Activated effector memory CD4-positive, alpha-beta T cell treated with Interleukin-2 at 50 U/mL for 16 hours (primary cell): ENCODE data around the gene NQO1.
A peak's percentile ranks its signal among the peaks of the same experiment; 100 is the strongest.
"Not testable (repeated sequence)": the region's sequence is repeated elsewhere in the genome, so short reads cannot be mapped to it uniquely, and the experiment has no call there.

Experiments
- DNase-seq: peaks from one replicate; pipeline ENCODE4 v3.0.0-alpha.2; 2020

NQO1 gene

DNA sequence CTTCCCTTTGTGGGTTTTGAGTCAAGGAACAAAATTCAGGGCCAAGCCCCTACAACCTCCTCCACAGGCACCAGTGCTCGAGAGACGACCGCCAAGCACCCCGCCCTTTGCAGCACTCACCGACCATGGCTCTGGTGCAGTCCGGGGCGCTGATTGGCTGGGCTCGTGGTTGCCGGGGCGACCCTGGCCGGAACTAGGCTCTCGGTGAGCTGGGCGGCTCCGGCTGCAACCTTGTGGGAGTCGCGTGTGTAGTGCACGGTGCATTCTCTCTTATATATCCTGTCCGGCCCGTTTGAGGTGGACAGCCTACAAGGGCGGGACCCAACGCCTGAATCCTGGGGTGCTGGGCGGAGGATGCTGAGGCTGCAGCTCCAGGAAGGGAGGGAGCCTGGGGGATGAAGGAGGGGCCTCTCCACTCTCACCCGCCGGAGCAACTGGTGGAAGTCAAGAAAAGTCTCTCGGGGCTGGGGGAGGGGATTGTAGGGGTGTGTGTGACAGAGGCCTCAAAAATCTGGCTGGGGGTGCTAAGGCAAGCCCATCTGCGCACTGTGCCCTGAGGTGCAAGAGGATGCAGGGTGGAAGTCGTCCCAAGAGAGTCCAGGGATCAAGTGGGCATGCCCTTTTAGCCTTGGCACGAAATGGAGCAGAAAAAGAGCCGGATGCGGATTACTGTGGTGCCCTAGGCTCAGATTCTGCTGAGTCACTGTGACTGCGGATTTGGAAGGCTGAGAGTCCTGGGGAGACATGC, at the start of gene NQO1:
Gene NQO1, minus strand, starts transcription at position 248 of the 748 bp plus-strand sequence. Its CDS starts 121 bp downstream, at position 127.
- DNase-seq = peak; percentile 84

DNA sequence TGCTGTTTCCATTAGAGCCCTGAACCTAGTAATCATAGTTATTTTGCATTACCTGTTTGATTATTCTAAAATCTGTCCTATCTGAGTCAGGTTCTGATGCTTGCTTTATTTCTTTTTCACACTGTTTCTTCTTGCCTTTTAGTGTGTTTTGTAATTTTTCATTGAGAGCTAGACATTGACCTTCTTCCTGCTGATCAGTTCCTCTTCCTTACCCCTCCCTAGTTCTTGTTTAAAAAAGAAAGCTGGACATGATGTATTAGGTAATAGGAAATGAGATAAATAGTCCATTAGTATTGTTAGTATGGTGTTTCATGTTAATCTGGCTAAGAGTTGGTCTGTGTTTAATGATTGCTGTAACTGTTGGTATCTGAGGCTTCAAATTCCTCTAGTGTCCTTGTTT, 49.2 kb upstream of the NQO1 start:
- no peak for DNase-seq

DNA sequence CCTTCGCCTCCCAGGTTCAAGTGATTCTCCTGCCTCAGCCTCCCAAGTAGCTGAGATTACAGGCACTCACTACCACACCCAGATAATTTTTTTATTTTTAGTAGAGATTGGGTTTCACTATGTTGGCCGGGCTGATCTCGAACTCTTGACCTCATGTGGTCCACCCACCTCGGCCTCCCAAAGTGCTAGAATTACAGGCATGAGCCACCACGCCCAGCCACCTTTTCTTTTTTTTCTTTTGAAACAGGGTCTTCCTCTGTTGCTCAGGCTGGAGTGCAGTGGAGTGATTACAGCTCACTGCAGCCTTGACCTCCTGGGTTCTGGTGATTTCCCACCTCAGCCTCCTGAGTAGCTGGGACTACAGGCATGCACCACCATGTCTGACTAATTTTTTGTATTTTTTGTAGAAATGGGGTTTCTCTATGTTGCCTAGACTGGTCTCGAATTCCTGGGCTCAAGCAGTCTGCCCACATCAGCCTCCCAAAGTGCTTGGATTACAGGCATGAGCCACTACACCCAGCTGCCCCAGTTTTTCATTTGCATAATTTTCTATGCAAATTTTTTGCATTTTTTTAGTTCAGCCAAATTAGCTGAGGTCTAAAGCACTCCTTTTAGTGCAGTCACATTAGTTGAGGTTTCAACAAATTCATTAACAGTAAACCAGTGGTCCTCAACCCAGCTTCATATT, 47.0 kb upstream of the NQO1 start:
- no peak for DNase-seq

GRCh38 chr16:69771651-69771967, 45.2 kb upstream of the NQO1 start:
- no peak for DNase-seq

GRCh38 chr16:69769404-69769803, 43.0 kb upstream of the NQO1 start:
- no peak for DNase-seq

GRCh38 chr16:69768666-69769065, 42.3 kb upstream of the NQO1 start:
- DNase-seq = no peak

DNA sequence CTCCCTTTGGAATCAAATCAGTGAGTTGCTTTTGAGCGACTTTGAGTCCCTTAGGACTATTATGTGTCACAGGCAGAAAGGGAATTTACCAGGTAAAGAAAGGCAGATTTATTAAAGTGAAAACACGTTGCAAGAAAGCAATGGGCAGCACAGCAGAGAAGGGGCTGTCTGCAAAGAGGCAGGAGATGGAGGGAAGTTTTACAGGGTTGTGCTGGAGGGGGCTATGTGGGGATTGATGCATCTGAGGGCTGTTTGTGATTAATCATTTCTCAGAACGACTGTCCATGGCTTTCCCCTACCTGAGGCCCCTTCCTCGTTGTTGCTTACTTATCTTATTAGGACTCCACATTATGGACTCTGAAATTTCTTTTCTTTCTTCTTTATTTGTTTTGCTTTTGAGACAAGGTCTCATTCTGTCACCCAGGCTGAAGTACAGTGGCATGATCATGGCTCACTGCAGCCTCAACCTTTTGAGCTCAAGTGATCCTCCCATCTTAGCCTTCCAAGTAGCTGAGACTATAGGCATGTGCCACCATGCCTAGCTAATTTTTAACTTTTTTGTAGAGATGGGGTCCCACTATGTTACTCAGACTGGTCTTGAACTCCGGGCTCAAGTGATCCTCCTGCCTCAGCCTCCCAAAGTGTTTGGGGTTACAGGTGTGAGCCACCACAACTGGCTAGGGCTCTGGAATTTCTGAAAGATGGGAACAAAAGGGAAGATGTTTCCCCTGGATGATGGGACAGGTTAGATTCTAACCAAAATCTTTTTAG, 41.3 kb upstream of the NQO1 start:
- DNase-seq = no peak

DNA sequence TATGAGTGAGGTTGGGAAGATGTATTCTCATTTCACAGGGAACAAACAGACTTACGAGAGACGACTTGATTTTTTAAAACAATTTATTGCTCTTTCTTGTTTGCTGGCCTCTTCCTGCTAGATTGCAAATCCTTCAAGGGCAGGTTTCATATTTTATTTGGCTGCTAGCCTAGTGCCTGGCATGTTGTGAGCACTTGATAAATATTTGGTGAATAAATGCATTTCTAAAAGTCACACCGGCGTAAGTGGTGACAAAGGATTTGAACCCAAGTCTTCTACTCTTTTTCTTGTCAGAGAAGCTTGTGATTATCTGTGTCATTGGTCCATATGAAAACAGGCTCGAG, 37.2 kb upstream of the NQO1 start:
- no peak for DNase-seq

GRCh38 chr16:69762814-69763598, 36.6 kb upstream of the NQO1 start:
- DNase-seq = no peak

- DNase-seq = peak; percentile 74
Measured at GRCh38 chr16:69761983-69762813, 35.8 kb upstream of the NQO1 start, which contains the start of gene WWP2. Gene WWP2, plus strand, starts transcription at chr16:69762332. Its CDS starts 24,679 bp downstream, at chr16:69787011.

- not testable (repeated sequence) for DNase-seq
Measured at GRCh38 chr16:69757375-69757774, 31.0 kb upstream of the NQO1 start.

DNA sequence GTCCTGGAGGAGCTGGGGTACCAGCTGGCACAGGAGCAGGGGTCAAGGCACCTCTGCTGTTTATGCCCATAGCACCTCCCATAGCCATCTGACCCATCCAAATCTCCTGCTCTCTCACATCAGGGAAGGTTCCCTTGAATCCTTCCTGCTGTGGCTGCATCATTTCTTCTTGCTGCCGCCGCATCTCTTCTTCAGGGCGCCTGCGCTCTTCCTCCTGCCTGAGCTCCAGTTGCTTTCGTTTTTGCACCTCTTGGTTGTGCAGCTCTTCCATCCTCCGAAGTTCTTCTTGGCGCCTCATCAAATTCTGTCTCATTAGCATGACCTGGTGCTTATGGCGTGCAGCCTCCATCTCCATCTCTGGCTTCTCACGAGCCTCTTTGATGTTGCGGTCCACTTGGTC, 30.3 kb upstream of the NQO1 start:
- DNase-seq = no peak

- DNase-seq = peak; percentile 96
Measured at GRCh38 chr16:69754469-69755310, 28.3 kb upstream of the NQO1 start, which contains the start of gene NOB1. Gene NOB1, minus strand, starts transcription at chr16:69754926. Its CDS starts 16 bp downstream, at chr16:69754910.

- DNase-seq = no peak
Measured at GRCh38 chr16:69754143-69754468, 27.7 kb upstream of the NQO1 start.

DNA sequence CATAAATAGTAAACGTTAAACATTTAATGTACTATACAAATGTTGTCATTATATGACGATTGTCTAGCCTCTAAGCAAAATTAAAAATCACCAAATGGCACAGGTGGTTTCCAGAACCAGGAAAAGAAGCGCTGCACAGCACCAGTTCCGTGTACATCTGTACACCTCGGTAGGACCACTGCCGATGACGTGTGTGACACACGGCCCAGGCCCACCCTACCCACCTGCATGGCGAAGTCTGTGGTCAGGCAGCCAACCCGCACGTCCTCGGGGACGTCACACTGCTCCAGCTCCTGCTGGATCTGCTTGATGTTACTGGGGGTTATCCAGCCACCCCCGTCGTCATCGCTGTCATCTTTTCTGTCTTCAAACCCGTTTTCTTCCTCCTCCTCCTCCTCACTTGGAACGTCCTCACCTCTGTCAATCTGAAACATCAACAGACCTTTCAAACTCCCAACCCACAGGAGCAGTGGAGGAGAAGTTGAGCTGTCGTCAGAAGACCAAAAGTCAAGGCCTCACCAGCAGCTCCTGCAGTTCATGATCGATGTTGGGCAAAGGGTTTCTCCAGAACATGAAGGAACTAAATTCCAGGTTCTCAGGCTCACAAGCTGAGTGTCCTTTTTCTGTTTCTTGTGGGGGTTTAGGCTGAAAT, 22.5 kb upstream of the NQO1 start:
- no peak for DNase-seq

DNA sequence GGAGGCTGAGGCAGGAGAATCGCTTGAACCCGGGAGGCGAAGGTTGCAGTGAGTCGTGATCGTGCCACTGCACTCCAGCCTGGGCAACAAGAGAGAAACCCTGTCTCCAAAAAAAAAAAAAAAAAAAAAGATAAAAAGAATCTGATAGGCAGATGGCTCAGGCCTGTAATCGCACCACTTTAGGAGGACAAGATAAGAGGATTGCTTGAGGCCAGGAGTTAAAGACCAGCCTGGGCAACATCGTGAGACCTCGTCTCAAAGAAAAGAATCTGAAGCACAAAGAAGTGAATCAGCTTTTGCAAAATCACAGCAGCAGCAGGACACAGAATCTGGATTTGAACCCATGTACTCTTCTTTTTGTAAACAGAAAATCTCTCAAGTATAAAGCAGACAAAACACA, 20.8 kb upstream of the NQO1 start:
- DNase-seq = no peak

DNA sequence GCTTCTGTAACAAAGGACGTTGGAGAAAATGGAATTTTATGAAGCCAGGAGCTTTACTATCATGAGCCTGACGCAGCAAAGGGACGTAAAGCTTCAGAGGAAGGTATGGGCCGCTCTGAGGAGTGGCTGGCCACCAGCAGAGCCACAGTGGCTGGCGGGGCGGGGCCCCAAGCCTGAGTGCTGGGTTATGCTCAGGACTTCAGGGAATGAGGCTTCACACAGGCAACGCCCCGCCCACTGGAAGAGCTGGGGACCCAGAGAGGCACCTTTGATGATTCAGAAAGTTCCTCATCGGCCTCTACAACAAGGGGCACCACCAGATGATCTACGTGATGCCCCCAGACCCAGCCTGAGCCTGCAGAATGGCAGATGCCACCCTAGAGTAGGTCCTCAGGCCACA, 19.6 kb upstream of the NQO1 start:
- no peak for DNase-seq

DNA sequence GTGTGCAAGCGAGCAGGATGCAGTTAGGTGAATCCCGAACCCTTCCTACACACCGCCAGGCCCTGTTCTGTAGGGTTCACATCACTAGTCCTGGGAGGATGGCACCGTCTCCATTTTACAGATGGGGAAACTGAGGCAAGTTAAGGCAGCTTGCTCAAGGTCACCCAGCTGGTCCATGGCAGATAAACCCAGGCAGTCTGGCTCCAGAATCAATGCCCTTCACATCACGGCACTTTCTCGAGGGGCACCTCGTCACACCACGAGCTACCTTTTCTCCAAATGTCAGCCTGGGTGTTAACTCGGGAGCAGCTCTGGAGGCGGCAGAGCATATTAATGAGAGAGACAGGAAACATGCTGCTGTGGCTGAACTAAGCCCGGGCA, 18.9 kb upstream of the NQO1 start:
- no peak for DNase-seq

- DNase-seq = no peak
Measured at GRCh38 chr16:69744363-69745231, 18.2 kb upstream of the NQO1 start.
